ENCODE results near the gene ABLIM2. TPM values are rescaled to one million over a fixed set of nuclear protein-coding genes. Genes with fewer than 3 reads are reported as not detected.

The ABLIM2 gene
- total RNA-seq, 4 donors from 2014 or later, result 177 to 281 (median 244) TPM

DNA sequence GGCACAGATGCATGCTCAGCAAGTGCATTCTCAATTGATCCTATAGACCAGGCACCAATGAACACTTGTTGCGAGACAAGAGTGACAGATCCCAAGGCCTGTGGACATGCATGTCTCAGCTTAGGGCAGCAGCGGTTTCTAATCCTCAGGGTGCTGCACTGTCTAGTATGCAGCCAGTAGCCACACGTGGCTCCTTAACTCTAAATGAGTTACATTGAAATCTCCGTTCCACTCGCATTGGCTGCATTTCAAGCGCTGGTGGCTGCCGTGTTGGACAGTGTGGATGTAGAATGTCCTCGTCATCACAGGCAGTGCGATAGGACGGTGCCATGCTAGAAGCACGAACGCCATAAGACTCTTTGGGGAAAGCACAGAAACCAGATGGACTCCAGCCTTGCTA is 194.9 kb downstream of the ABLIM2 start:
- Histone ChIP-seq H3K27ac (no peak overlapping the region), H3K4me3 (no peak overlapping the region), H3K36me3 (peaks cover 0 to 28% of the 10 kb centered on the region in 2 donors), H3K27me3 (no peaks in the 10 kb centered on the region), H3K9me3 (no peaks in the 10 kb centered on the region), H3K4me1 (peaks cover 0 to 14% of the 10 kb centered on the region in 2 donors)
- ATAC-seq (no peak), DNase-seq (no peak)
- in situ Hi-C loops (cut with MboI; ENCODE audit: low sequenced_read_pairs in 4 of 4), result no loop called here
- intact Hi-C loops (cut with DNase I; ENCODE audit: low total_unique reads), result no loop called here
- TF ChIP-seq, protein P1, sequence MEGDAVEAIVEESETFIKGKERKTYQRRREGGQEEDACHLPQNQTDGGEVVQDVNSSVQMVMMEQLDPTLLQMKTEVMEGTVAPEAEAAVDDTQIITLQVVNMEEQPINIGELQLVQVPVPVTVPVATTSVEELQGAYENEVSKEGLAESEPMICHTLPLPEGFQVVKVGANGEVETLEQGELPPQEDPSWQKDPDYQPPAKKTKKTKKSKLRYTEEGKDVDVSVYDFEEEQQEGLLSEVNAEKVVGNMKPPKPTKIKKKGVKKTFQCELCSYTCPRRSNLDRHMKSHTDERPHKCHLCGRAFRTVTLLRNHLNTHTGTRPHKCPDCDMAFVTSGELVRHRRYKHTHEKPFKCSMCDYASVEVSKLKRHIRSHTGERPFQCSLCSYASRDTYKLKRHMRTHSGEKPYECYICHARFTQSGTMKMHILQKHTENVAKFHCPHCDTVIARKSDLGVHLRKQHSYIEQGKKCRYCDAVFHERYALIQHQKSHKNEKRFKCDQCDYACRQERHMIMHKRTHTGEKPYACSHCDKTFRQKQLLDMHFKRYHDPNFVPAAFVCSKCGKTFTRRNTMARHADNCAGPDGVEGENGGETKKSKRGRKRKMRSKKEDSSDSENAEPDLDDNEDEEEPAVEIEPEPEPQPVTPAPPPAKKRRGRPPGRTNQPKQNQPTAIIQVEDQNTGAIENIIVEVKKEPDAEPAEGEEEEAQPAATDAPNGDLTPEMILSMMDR (IDR thresholded peaks at IDR 0.05 in 4 of 5, conservative IDR thresholded peaks at IDR 0.05 in 1 of 5), result no peak
- TF ChIP-seq POLR2A (IDR thresholded peaks at IDR 0.05), result no peak

DNA sequence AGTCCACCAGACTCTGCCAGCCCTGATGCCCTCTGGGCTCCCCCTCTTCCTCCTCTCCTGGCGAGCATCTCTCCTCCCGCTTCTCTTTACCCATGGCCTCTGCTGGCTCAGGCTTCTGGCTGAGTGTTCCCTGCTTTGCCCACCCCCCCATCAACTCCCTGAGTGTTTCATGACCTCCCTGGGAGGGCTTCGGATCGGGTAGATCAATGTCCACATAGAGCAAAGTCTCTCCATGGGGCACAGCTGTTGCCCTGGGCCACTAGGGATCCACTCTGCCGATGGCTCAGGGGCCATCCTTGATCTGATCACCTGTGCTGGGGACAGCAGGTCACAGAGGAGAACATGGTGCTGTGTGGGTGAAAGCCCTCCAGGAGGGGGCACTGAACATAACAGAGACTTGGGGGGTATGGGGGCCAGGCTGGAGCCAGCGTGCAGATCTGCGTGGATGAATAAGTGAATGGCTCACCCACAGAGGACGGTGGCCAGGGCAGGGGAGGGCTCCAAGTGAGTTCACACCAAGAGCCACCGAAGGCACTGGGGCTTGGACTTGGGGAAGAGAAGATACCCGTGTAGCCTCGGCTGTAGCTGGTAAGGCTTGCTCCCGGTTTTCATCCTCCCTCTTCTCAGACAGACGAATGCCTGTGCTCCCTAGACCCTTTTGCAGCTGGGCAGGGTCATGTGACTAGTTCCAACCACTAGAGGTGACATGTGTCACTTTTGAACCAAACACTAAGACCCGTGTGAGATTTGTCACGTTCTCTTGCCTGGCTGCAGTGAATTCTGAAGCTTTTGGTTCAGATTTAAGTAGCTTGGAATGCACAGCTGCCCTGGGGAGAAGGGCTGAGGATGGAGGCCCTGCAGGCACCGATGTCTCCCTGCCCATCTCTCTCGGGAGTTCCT is 195.8 kb downstream of the ABLIM2 start:
- no peak for DNase-seq
- peaks cover 0 to 6% of the 10 kb centered on the region in 2 donors for H3K4me1 ChIP-seq
- in situ Hi-C loops (cut with MboI; ENCODE audit: low sequenced_read_pairs in 4 of 4), result no loop called here

DNA sequence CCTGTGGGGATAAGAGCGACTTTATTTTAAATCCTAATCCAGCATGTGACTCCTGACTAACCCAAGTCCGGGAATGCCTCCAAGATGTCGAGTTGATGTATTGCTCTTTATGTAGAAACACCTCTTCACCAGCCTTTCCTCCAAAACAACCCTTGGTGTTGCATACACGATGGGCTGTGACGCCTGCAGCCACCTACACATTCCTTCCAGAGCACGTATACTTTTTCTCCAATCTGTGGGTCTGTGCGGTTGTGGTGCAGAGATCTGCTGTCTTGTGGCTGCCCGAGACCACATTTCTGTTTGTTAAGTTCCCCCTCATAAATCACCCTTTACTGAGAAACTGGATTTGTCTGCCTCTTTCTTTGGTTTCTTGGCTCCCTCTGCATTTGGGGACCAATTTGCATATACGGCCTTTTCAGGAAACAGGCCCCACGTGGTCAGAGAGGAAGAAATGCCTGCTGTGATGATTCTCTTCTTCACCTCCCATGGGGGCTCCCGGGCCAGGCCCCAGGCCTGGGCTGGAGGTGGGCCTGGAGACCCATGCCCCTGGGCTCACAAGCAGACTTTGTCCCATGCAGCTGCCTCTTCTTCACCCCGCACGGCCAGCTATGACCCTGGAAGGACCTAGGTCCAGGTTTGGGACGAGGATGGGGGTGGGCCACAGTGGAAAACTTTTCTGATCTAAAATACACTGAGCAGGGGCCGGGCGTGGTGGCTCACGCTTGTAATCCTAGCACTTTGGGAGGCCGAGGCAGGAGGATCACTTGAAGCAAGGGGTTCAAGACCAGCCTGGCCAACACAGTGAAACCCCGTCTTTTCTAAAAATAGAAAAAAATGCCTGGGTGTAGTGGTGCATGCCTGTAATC is 197.6 kb downstream of the ABLIM2 start:
- Histone ChIP-seq H3K4me3 (no peak overlapping the region), H3K4me1 (peaks cover 0 to 4% of the 10 kb centered on the region in 2 donors), H3K9me3 (no peaks in the 10 kb centered on the region), H3K36me3 (peaks cover 0 to 5% of the 10 kb centered on the region in 2 donors), H3K27me3 (no peaks in the 10 kb centered on the region), H3K27ac (peak overlapping the region in 3 of 4 donors; percentile 34 to 61 (median 35))
- ATAC-seq (peak; percentile 35 to 54), DNase-seq (peak in 1 of 2 donors; percentile 44)
- in situ Hi-C loops (cut with MboI; ENCODE audit: low sequenced_read_pairs in 4 of 4), result no loop called here
- no peak for TF ChIP-seq POLR2A (IDR thresholded peaks at IDR 0.05)
- TF ChIP-seq, protein P1 (IDR thresholded peaks at IDR 0.05 in 4 of 5, conservative IDR thresholded peaks at IDR 0.05 in 1 of 5), result no peak
- intact Hi-C loops (cut with DNase I; ENCODE audit: low total_unique reads), result no loop called here

More for the DNA sequence above, 195.8 kb downstream of the ABLIM2 start:
- H3K27ac ChIP-seq, result no peak overlapping the region
- peaks cover 0 to 22% of the 10 kb centered on the region in 2 donors for H3K36me3 ChIP-seq
- H3K4me3 ChIP-seq, result no peak overlapping the region
- TF ChIP-seq, protein P1 (IDR thresholded peaks at IDR 0.05 in 4 of 5, conservative IDR thresholded peaks at IDR 0.05 in 1 of 5), result no peak
- TF ChIP-seq POLR2A (IDR thresholded peaks at IDR 0.05), result no peak
- H3K27me3 ChIP-seq, result no peaks in the 10 kb centered on the region
- intact Hi-C loops (cut with DNase I; ENCODE audit: low total_unique reads), result no loop called here
- no peaks in the 10 kb centered on the region for H3K9me3 ChIP-seq
- ATAC-seq, result no peak

DNA sequence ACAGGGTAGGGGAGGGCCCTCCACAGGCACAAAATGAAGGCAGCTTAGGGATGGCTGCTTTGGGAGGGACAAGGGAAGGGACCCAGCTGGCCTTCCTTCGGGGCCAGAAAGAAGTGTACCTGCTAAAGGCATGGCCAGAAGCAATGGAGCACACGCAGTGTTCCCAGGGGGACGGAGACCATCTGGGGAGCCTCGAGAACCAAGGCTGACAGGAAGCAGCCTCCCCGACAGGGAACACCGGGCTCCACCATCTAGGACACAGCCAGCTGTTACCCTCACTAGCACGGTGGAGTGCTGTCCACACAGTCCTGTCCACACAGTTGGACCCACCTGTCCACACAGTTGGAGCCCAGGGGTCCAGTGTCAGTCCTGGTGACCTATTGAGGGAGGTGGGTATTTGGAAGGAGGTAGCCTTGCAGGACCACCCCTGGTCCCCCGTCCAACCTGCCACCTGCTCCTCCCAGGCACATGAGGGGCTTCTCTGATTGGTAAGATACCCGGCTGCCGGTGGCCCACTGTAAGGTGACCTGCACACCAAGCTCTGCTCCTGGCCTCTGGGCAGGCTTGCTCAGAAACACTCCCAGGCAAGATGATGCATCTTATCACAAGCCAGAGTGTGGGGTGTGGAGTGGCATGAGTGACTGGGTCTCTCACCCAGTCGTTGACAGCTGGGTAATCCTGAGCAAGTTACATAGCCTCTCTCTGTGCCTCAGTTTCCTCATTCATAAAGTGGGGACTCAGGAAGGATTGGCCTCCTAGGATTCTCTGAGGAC is 198.4 kb downstream of the ABLIM2 start:
- TF ChIP-seq POLR2A (IDR thresholded peaks at IDR 0.05), result no peak
- TF ChIP-seq, protein P1 (IDR thresholded peaks at IDR 0.05 in 4 of 5, conservative IDR thresholded peaks at IDR 0.05 in 1 of 5), result no peak
- in situ Hi-C loops (cut with MboI; ENCODE audit: low sequenced_read_pairs in 4 of 4), result no loop called here
- Histone ChIP-seq H3K36me3 (no peaks in the 10 kb centered on the region), H3K9me3 (no peaks in the 10 kb centered on the region), H3K4me3 (no peak overlapping the region), H3K27ac (peak overlapping the region in 3 of 4 donors; percentile 0 to 61 (median 34)), H3K4me1 (no peaks in the 10 kb centered on the region), H3K27me3 (no peaks in the 10 kb centered on the region)
- ATAC-seq (peak; percentile 13 to 25), DNase-seq (peak in 1 of 2 donors; percentile 30)
- intact Hi-C loops (cut with DNase I; ENCODE audit: low total_unique reads), result no loop called here

Measured in gastrocnemius medialis (tissue), 4 donors.